HEK293T (cell line): ENCODE results near the gene TRPM3.

ENCODE experiments used
- BHLHE40 ChIP-seq: fragments of 450-650 bp; IDR thresholded peaks from 2 replicates; pipeline ENCODE4 v1.6.1; 2016; ENCODE audit warnings: mild to moderate bottlenecking, moderate library complexity, borderline replicate concordance
- FOXA1 ChIP-seq: fragments of 450-650 bp; IDR thresholded peaks from 2 replicates; pipeline ENCODE4 v1.6.1; 2016; ENCODE audit warnings: mild to moderate bottlenecking
- FOXK2 ChIP-seq: fragments of 450-650 bp; IDR thresholded peaks from 2 replicates; pipeline ENCODE4 v1.6.1; 2016; ENCODE audit warnings: mild to moderate bottlenecking
- FOXM1 ChIP-seq: fragments of 450-650 bp; IDR thresholded peaks from 2 replicates; pipeline ENCODE4 v1.6.1; 2017; ENCODE audit warnings: mild to moderate bottlenecking, borderline replicate concordance
- L3MBTL2 ChIP-seq: fragments of 450-650 bp; conservative IDR thresholded peaks from 2 replicates; pipeline ENCODE4 v1.6.1; 2016; ENCODE audit warnings: mild to moderate bottlenecking
- LEF1 ChIP-seq: fragments of 450-650 bp; IDR thresholded peaks from 2 replicates; pipeline ENCODE4 v1.6.1; 2017; ENCODE audit warnings: mild to moderate bottlenecking, borderline replicate concordance
- NFRKB ChIP-seq: fragments of 450-650 bp; IDR thresholded peaks from 2 replicates; pipeline ENCODE4 v1.6.1; 2016; ENCODE audit warnings: mild to moderate bottlenecking, moderate library complexity
- SP1 ChIP-seq: fragments of 450-650 bp; IDR thresholded peaks from 2 replicates; pipeline ENCODE4 v1.6.1; 2017
- SUZ12 ChIP-seq: fragments of 450-650 bp; IDR thresholded peaks from 2 replicates; pipeline ENCODE4 v1.6.1; 2016; ENCODE audit warnings: mild to moderate bottlenecking
- TARDBP ChIP-seq: fragments of 450-650 bp; IDR thresholded peaks from 2 replicates; pipeline ENCODE4 v1.6.1; 2016

GRCh38 chr9:70935856-70936255 lies 185.6 kb downstream of the TRPM3 start:
- no peak for TF ChIP-seq TARDBP
- TF ChIP-seq NFRKB: no peak
- TF ChIP-seq FOXK2: no peak
- no peak for TF ChIP-seq FOXM1
- TF ChIP-seq SUZ12: no peak
- no peak for TF ChIP-seq BHLHE40
- TF ChIP-seq L3MBTL2: no peak
- no peak for TF ChIP-seq FOXA1
- no peak for TF ChIP-seq SP1
- TF ChIP-seq LEF1: no peak
